ENCODE results near the gene B3GLCT.
"Not testable (repeated sequence)": the region's sequence is repeated elsewhere in the genome, so short reads cannot be mapped to it uniquely, and the experiment has no call there.

B3GLCT gene

GRCh38 chr13:31182987-31183386, 16.8 kb upstream of the B3GLCT start:
- in situ Hi-C loops (cut with MboI; ENCODE audit: low sequenced_read_pairs), result no loop called here

GRCh38 chr13:31184451-31184850, 15.3 kb upstream of the B3GLCT start:
- in situ Hi-C loops (cut with MboI; ENCODE audit: low sequenced_read_pairs), result no loop called here

GRCh38 chr13:31184981-31185645, 14.7 kb upstream of the B3GLCT start:
- in situ Hi-C loops (cut with MboI; ENCODE audit: low sequenced_read_pairs), result no loop called here

GRCh38 chr13:31191748-31192147, 8.0 kb upstream of the B3GLCT start:
- in situ Hi-C loops (cut with MboI; ENCODE audit: low sequenced_read_pairs), result no loop called here

GRCh38 chr13:31192306-31192705, 7.5 kb upstream of the B3GLCT start:
- in situ Hi-C loops (cut with MboI; ENCODE audit: low sequenced_read_pairs), result no loop called here

- in situ Hi-C loops (cut with MboI; ENCODE audit: low sequenced_read_pairs), result no loop called here
Observed at GRCh38 chr13:31195616-31196015, 4.2 kb upstream of the B3GLCT start.

GRCh38 chr13:31196992-31197391, 2.8 kb upstream of the B3GLCT start:
- in situ Hi-C loops (cut with MboI; ENCODE audit: low sequenced_read_pairs), result no loop called here

GRCh38 chr13:31198519-31198918, 1.3 kb upstream of the B3GLCT start:
- in situ Hi-C loops (cut with MboI; ENCODE audit: low sequenced_read_pairs), result no loop called here

- in situ Hi-C loops (cut with MboI; ENCODE audit: low sequenced_read_pairs), result no loop called here
Observed at GRCh38 chr13:31199527-31199848, 287 bp upstream of the B3GLCT start.

- in situ Hi-C loops (cut with MboI; ENCODE audit: low sequenced_read_pairs), result no loop called here
Observed at GRCh38 chr13:31200637-31200971, 829 bp downstream of the B3GLCT start.

- in situ Hi-C loops (cut with MboI; ENCODE audit: low sequenced_read_pairs), result no loop called here
Observed at GRCh38 chr13:31201341-31202031, 1.7 kb downstream of the B3GLCT start.

GRCh38 chr13:31204592-31204991, 4.8 kb downstream of the B3GLCT start:
- in situ Hi-C loops (cut with MboI; ENCODE audit: low sequenced_read_pairs), result no loop called here

GRCh38 chr13:31207661-31208552, 8.1 kb downstream of the B3GLCT start:
- in situ Hi-C loops (cut with MboI; ENCODE audit: low sequenced_read_pairs), result no loop called here

GRCh38 chr13:31208559-31209122, 8.9 kb downstream of the B3GLCT start:
- in situ Hi-C loops (cut with MboI; ENCODE audit: low sequenced_read_pairs), result no loop called here

- in situ Hi-C loops (cut with MboI; ENCODE audit: low sequenced_read_pairs), result no loop called here
Observed at GRCh38 chr13:31209172-31209840, 9.5 kb downstream of the B3GLCT start.

- in situ Hi-C loops (cut with MboI; ENCODE audit: low sequenced_read_pairs), result no loop called here
Observed at GRCh38 chr13:31209841-31210210, 10.1 kb downstream of the B3GLCT start.

- in situ Hi-C loops (cut with MboI; ENCODE audit: low sequenced_read_pairs), result no loop called here
Observed at GRCh38 chr13:31213651-31214289, 14.0 kb downstream of the B3GLCT start.

- in situ Hi-C loops (cut with MboI; ENCODE audit: low sequenced_read_pairs), result no loop called here
Observed at GRCh38 chr13:31214435-31214834, 14.7 kb downstream of the B3GLCT start.

- in situ Hi-C loops (cut with MboI; ENCODE audit: low sequenced_read_pairs), result not testable (repeated sequence)
Observed at GRCh38 chr13:31216916-31217315, 17.1 kb downstream of the B3GLCT start.

- in situ Hi-C loops (cut with MboI; ENCODE audit: low sequenced_read_pairs), result no loop called here
Observed at GRCh38 chr13:31219909-31220598, 20.3 kb downstream of the B3GLCT start.

Measured in HL-60/S4 treated with retinoic acid at 250 ng/mL for 4 days and 3 days (cell line).